Transverse colon (tissue), 3 donors: ENCODE measurements around the gene WSCD2.

Experiments
- POLR2A ChIP-seq: fragments of 450-650 bp; IDR thresholded peaks from one replicate; pipeline ENCODE4 v1.6.1; 2016; ENCODE audit warnings: antibody characterized with exemption, mild to moderate bottlenecking, moderate library complexity
- TF ChIP-seq, protein P1 (sequence below), 5 experiments: fragments of 200-600 bp in 3 of 5; fragments of 450-650 bp in 2 of 5; sonication (generic) in 3 of 5; IDR thresholded peaks; 1 replicate in 2 of 5; 2 replicates in 3 of 5; pipeline ENCODE4 v1.5.1; 2016 to 2017; ENCODE audit warnings: antibody characterized with exemption in 5 of 5, inconsistent platforms in 3 of 5, mild to moderate bottlenecking in 2 of 5, moderate library complexity in 1 of 5

DNA sequence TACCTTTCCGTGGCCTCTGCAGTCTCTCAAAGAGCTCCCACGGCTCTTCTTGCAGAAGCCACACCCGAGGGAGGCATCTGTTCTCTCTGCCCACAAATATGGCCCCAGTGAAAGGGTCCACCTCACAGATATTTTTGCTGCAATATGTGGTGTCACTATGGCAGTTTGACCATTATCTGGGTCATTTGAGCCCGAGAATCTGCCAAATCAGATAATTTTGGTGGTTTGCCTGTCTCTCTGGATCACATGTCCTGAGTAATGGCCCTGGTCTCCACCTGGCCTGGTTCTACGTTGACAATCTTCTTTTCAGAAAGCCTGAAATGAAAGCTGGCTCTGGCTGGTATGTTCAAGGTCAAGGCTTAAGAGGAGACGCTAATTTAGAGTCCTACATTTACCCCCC lies 5.7 kb upstream of the WSCD2 start:
- no peak for TF ChIP-seq POLR2A
- TF ChIP-seq, protein P1, sequence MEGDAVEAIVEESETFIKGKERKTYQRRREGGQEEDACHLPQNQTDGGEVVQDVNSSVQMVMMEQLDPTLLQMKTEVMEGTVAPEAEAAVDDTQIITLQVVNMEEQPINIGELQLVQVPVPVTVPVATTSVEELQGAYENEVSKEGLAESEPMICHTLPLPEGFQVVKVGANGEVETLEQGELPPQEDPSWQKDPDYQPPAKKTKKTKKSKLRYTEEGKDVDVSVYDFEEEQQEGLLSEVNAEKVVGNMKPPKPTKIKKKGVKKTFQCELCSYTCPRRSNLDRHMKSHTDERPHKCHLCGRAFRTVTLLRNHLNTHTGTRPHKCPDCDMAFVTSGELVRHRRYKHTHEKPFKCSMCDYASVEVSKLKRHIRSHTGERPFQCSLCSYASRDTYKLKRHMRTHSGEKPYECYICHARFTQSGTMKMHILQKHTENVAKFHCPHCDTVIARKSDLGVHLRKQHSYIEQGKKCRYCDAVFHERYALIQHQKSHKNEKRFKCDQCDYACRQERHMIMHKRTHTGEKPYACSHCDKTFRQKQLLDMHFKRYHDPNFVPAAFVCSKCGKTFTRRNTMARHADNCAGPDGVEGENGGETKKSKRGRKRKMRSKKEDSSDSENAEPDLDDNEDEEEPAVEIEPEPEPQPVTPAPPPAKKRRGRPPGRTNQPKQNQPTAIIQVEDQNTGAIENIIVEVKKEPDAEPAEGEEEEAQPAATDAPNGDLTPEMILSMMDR (IDR thresholded peaks at IDR 0.05), result no peak
